ENCODE measurements around the gene MPRIP.

DNA sequence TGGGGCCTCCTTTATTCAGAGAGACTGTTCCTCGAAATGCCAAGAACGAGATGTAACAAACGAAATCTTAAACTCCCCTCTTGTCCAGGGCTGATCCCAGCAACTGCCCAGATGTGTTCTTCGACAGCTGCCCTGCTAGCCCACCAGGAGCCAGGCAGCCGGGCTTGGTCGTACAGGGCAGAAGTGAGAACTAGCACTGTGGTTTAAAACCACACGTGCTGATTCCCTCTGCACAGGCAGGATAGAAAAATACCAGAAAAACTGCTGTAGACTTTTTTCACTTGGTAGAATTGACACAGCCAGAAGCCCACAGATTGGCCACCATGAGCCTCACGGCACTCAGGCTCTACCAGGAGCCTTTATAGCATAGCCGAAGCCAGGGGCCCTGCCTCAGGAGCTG, 130.7 kb downstream of the MPRIP start:
- TF ChIP-seq ZC3H10 (CRISPR knock-in tag; IDR thresholded peaks at IDR 0.05) (no peak), ZFP3 (CRISPR knock-in tag; IDR thresholded peaks at IDR 0.05) (no peak), OSR1 (CRISPR knock-in tag; IDR thresholded peaks at IDR 0.05) (no peak), ZFP30 (CRISPR knock-in tag; IDR thresholded peaks at IDR 0.05) (no peak), ZNF8 (CRISPR knock-in tag; IDR thresholded peaks at IDR 0.05) (no peak), RARB (CRISPR knock-in tag; IDR thresholded peaks at IDR 0.05) (no peak)

Data from SK-N-SH treated with all-trans-retinoic acid at 6 μM for 48 hours (cell line).